Erythroblast (primary cell): ENCODE results near the gene ITPR3.

Experiments used
- GATA1 ChIP-seq: IDR thresholded peaks from 2 replicates; pipeline ENCODE4 v1.6.1; 2011; ENCODE audit warnings: low read depth, mild to moderate bottlenecking, control low read depth, low read length, moderate library complexity
- POLR2A ChIP-seq: IDR thresholded peaks from 2 replicates; pipeline ENCODE4 v1.6.1; 2011; ENCODE audit warnings: mild to moderate bottlenecking, low read length

GRCh38 chr6:33739571-33739970, 118.4 kb downstream of the ITPR3 start:
- TF ChIP-seq POLR2A (no peak), GATA1 (no peak)
